Jurkat, Clone E6-1 (cell line): Measurements from ENCODE around the gene ACOX3.
"Not testable (repeated sequence)": the region's sequence is repeated elsewhere in the genome, so short reads cannot be mapped to it uniquely, and the experiment has no call there.

Experiments
- DNase-seq: peaks from one replicate; pipeline ENCODE4 v3.0.0-alpha.2; 2011; ENCODE audit warnings: low read depth, low spot score
- H3K4me3 ChIP-seq: 2 replicates; pipeline ENCODE4 v1.5.1; 2011; ENCODE audit warnings: mild to moderate bottlenecking, low read length, control low read depth, moderate library complexity

The ACOX3 gene

DNA sequence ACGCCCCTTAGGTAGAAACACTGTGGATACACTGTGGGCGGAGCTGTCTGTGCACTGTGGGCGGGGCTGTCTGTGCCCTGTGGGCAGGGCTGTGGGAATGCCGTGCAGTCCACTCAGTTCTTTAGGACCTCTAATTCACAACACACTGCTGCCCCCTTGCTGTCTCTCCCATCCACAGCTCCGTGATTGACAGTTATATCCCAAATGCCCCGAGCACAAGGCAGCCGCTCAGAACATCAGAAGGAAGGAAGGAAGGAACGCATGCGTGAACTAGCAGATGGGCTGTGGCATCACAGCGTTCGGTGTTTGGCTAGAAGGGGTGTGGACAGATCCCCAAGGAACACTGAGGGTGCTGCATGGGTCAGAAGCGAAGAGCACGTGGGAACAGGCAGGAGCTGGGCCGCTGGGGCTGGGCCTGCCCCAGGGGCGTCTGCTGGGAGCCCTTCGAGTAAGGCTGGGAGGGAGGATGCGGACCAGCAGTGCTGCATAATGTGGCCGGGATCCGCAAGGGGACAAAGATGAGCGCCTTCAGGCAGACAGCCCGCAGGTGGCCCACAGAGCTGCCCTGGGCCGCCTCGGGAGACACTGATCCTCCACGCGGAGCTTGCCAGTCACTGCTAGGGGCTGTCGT is 29.8 kb downstream of the ACOX3 start:
- no peak for DNase-seq

DNA sequence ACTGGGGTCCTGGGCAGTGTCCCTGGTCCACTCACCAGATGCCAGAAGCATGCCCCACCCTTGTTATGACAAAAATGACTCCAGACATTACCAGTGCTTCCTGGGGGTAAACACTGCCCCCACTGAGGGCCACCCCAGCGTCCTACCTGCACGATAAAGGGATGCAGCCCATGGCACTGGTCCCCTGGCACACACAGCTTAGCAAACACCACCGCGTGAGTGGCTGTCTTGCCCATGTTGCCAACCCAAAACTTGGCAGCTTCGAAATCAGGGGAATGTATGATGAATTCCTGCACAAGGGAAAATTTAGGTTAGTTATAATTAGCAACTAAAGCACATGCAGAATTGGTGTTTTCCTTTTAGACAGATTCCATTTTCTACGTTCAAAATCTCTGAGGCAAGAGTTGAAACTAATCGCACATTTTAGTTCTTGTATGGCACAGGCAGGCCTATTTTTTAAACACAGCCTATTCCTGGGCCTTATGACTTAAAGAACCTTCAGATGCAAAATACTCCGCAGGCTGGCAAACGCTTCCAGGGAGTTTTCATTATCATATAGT is 30.4 kb downstream of the ACOX3 start:
- no peak for DNase-seq
- H3K4me3 ChIP-seq: no peak overlapping the region

More for the DNA sequence above, 29.8 kb downstream of the ACOX3 start:
- no peak overlapping the region for H3K4me3 ChIP-seq

DNA sequence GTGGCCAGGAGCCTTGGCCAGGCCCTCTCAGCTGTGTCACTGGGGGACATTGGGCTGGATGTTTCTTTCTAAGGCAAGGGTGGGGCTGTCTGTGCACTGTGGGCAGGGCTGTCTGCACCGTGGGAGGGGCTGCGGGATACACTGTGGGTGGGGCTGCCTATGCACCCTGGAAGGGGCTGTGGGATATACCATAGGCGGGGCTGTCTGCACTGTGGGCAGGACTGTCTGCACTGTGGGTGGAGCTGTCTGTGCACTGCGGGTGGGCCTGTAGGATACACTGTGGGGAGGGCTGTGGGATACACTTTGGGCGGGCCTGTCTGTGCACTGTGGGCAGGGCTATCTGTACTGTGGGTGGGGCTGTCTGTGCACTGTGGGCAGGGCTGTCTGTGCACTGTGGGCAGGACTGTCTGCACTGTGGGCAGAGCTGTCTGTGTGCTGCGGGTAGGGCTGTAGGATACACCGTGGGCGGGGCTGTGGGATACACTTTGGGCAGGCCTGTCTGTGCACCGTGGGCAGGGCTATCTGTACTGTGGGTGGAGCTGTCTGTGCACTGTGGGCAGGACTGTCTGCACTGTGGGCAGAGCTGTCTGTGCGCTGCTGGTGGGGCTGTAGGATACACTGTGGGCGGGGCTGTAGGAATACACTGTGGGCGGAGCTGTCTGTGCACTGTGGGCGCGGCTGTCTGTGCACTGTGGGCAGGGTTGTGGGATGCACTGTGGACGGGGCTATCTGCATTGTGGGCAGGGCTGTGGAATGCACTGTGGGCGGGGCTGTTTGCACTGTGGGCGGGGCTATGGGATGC is 31.1 kb downstream of the ACOX3 start:
- peak; percentile 77 for DNase-seq
- no peak overlapping the region for H3K4me3 ChIP-seq

DNA sequence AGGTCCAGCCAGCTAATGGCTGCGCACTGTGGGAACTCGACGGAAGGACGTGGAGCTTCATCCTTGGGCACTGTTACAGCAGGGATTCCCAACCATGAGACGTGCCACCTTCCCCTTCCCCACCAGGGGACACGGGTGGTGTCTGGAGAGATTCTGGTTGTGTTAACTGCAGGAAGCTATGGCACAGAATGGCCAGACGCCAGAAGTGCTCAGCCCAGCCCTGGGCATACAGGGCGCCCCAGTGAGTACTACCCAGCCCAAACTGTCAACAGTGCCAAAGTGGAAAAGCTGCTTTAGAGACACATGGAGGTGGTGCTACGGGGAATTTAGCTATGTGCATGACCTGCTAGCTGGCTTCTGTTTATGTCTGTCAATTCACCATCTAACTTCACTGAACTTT is 32.8 kb downstream of the ACOX3 start:
- no peak overlapping the region for H3K4me3 ChIP-seq
- DNase-seq: no peak

DNA sequence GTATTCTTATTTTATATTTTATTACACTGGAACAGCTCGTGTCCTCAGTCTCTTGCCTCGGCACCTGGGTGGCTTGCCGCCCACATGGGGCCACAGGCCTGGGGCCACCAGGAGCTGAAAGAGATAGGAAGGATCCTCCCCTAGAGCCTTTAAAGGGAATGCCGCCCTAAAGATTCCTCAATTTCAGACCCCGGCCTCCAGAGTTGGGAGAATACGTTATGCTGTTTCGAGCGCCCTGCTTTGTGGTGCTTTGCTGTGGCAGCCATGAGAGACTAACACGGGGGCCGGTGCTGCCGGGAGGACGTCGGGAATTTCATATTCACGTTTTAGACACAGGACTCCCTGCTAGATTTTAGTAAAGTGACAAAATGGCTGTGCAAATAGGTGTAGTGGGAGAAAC is 33.2 kb downstream of the ACOX3 start:
- no peak for DNase-seq
- no peak overlapping the region for H3K4me3 ChIP-seq

DNA sequence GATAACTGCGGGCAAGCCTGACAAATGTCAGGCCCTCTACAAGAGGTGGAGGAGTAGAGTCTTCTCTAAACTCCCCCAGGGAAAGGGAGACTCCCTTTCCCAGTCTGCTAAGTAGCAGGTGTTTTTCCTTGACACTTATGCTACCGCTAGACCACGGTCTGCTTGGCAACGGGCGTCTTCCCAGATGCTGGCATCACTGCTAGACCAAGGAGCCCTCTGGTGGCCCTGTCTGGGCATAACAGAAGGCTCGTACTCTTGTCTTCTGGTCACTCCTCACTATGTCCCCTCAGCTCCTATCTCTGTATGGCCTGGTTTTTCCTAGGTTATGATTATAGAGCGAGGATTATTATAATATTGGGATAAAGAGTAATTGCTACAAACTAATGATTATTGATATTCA is 33.6 kb downstream of the ACOX3 start:
- H3K4me3 ChIP-seq, DNase-seq: not testable (repeated sequence)

DNA sequence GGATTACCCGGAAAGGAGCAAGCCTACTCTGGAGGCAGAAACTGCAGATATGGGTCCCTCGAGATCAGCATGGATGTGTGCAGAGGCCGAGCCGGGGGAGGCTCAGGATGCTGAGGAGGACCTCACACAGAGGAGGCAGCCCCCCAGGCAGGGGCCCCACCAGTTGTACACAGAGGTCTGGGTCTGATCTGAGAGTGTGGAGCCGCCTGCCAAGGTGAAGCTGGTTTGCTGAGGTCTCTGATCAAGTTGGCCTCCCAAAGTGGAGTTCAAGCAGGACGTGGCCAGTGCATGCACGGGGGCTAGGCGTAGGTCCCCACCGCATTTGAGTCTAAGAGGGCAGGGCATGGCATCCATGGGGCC is 35.0 kb downstream of the ACOX3 start:
- no peak for DNase-seq
- no peak overlapping the region for H3K4me3 ChIP-seq

DNA sequence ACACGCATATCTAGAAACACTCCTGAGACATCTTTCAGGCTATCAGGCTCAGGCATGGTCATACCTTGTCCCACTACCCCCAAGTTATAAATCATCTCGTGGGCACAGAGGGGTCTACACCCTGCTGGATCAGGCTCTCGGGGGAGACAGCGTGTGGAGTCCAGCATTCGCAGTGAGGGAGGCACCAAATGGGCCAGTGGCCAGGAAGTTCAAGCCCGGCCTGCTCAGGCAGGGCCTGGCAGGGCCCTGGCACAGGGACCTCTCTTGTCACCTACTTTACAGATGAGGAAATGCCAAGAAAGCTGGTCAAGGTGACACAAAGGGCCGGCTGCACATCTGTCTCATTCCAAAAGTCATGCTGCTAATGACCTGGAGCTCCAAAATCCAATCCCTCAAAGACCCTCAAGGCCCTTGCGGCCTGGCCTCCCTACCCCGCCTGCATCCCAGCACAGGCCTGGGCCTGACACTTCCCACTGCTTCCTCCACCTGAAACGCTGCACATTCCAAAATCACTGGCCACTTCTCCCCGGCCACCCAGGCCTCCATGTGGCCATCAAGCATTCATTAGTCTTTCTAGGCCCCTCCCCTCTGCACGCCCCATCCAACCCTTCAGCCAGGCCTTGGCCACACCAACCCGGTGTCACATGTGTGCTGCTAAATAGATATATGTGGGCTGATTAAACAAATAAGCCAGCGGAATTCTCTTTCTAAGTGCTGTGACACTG is 35.6 kb downstream of the ACOX3 start:
- DNase-seq: no peak
- no peak overlapping the region for H3K4me3 ChIP-seq

DNA sequence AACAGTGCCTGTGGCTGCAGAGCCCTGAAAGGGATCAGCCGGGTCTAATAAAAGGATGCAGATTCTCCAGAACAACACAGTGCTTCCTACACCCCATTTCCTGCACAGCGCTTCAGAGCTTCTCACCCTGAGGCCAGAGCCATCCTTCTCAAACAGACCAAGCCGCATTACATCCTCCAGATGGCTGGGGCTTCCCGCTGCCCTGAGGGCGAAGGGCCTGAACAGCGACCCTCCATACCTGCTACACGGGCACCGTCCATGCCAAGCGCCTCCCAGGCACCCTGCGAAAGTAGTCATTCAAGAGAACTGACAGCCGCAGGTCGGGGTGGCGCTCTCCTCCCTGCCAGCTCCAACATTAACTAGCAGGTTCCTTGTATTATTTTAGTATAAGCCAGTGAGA is 36.5 kb downstream of the ACOX3 start:
- no peak for DNase-seq
- H3K4me3 ChIP-seq: no peak overlapping the region

DNA sequence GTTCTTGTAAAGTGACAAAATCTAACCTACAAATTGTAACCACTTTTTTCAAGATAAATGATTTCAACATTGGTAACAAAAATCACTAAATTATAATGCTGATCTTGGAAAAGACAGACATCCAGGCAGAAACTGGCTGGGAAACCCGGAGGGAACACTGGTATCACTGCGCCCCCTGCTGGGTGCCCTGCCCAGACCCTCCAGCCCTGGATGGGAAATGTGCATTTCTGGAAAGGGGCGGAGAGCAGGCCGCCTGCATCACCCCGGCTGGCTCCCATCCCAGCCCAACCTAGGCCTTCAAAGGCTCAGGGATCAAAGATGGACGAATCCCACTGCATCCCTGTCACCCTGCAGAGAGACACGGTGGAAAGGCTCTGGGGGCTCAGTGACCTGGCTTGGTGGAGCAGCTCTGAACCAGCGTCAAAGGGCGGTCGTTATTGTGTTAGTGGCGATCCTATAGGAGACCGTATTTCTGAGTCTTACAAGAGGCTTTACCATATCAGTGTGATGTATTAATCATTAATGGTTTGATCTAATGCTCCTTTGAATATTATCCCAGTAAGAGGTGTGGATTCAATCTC is 37.3 kb downstream of the ACOX3 start:
- no peak overlapping the region for H3K4me3 ChIP-seq
- DNase-seq: no peak

DNA sequence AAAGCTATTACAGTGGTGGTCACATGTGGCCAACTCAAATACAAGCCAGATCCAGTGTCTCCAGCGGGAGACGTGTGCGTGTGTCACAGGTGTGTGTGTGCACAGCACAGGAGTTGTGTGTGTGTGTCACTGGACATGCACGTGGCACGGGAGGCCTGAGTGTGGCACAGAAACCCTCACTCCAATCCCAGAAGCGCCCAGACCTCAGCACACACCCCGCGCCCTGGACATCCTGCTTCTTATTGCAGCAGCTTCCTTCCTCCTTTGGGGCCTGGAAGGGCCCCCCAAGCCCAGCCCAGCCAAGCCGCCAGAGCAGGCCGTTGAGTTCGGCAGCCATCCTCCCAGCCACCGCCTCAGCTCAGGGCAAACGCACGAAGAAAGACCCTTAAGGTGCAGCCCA is 37.9 kb downstream of the ACOX3 start:
- no peak overlapping the region for H3K4me3 ChIP-seq
- DNase-seq: no peak

DNA sequence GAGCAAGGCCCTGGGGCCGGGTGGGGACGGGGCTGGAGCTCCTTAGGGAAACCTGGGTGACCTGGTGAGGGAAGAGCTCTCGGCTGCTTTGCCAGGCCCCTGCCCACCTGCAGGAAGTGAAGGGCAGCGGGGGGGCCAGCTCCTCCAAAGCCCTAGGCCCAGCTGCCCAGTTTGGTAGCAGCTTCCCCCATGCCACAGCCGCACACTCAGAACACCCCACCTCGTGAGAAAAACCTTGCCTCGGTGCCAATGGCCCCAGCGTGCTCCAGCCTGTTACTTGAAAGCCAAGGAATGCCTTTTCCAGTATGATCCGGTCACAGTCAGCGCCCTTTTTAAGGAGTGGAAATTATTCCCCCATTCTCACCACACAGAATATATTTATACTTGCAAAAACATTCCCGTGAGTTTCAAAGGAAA is 38.3 kb downstream of the ACOX3 start:
- H3K4me3 ChIP-seq: no peak overlapping the region

DNA sequence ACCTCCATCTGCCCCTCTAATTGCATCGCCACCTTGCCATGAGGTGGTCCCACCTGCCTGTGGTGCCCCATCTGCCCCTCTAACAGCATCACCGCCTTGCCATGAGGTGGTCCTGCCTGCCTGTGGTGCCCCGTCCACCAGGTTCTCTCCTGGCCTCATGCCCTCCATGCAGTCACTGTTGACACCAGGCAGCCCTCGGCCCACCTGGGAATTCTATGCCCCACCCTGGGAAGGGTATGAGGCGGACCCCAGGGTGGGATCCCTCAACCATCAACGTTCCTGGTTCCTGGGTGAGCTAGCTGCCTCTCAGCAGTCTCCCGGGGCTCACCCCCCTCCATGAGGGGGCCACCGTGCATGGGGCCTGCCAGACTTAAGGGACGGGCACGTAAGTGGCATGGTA is 38.9 kb downstream of the ACOX3 start:
- H3K4me3 ChIP-seq: no peak overlapping the region
- DNase-seq: no peak

More for the DNA sequence above, 38.3 kb downstream of the ACOX3 start:
- DNase-seq: no peak

DNA sequence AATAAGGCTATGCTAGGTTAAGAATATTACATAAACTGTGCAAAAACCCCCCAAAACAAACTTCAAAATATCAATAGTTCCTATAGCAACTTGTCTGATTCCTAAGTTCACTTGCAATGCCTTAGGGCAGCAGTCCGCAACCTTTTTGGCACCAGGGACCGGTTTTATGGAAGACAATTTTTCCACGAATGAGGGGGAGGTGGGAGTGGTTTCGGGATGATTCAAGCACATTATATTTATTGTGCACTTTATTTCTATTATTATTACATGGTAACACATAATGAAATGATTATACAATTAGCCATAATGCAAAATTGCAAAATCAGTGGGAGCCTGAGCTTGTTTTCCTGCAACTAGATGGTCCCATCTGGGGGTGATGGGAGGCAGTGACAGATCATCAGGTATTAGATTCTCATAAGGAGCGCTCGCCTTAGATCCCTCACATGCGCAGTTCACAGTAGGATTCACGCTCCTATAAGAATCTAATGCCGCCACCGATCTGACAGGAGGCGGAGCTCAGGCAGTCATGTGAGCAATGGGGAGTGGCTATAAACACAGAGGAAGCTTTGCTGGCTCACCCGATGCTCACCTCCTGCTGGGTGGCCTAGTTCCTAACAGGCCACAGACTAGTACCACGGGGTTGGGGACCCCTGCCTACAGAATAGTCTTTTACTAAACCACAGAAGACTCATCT is 39.7 kb downstream of the ACOX3 start:
- H3K4me3 ChIP-seq: no peak overlapping the region
- DNase-seq: no peak

DNA sequence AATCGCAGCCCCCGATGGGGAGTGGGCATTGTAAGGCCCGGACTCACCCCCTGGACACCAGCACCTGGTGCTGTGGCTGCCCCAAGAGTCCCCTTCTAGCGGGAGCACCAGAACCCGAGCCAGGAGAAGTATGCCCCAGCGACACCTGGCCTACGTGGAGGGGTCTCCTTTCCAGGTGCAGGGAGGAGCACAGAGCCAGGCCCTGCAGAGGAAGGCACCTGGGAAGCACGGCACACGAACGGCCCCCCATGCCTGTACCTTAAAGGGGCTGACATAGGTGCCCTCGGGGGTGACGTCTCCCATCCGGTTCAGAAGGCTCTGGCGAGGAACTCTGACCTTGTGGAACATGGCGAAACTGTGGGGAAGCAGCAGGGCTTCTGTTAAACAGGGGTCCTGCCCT is 41.2 kb downstream of the ACOX3 start:
- no peak for DNase-seq
- H3K4me3 ChIP-seq: no peak overlapping the region

DNA sequence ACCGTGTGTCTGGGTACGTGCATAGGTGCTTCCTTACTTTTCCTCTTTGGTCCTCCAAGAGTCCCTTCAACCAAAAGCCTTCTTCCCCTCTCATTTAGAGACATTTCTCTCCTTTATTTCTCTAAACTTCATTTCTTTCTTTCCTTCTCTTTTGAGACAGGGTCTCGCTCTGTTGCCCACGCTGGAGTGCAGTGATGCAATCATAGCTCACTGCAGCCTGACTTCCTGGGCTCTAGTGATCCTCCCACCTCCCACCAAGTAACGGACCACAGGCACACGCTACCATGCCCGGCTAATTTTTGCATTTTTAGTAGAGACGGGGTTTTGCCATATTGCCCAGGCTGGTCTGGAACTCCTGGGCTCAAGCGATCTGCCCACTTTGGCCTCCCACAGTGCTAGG is 42.2 kb downstream of the ACOX3 start:
- no peak overlapping the region for H3K4me3 ChIP-seq
- no peak for DNase-seq

DNA sequence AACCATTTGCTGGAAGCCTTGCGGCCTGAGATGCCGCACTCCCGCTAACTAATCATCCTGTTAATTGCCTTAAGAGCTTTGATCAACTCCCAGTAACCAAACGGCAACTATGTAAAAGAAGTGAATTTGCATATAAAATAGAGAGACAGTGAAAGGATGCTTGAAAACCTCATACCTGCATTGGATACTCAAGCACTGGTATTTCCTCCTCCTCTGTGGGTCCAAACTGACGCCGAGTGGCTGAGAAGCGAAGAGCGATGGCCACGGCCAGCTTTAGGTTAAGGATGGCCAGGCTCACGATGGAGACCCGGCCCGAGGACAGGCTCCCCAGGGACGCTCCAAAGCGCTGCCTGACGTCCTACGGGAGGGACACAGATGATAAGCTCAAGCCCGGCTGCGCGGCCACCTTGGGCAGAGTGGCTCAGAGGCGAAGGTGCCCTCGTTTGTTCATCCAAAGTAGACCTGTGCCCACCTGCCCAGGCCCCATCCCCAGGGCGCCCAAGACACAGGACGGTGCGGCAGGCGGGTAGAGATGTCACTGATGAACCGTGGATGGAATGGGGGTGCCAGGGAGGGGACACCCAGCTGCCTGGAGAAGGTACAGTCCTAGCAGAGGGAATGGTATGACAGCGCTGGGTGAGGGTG is 43.6 kb downstream of the ACOX3 start:
- H3K4me3 ChIP-seq: no peak overlapping the region
- no peak for DNase-seq

DNA sequence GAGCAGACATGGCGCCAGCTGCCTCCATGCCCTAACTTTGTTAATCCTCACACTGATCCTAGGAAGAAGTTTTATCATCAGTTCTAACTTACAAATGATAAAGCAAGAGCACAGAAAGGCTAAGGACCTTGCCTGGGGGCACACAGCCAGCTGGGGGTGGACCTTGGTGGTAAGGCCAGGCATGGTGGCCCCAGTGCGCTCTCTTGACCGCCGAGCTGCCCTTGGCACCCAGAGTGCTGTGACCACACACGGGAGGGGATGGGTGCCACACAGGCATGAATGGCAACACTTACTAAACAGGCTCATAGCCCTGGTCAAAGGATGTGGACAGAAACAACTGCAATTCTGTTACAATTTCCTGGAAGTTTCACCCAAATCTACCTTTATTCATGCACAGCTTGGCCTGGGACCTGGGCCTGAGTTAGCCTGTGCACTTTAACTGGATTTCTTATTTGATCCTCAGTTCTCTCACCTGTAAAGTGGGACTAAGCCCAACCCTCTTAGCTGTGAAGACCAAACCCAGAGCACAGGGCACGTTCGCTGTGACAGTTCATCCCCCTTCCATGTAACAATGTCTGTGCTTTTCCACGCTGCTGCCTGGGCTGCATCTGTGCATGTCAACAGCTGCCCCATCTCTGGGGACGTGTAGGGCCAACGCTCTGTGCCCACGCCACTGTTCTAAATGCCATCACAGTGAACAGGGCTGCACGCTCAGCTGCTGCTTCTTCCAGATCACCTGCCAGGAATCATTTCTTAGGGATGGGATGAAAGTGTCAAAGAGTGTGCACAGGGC is 44.8 kb downstream of the ACOX3 start:
- DNase-seq: no peak
- no peak overlapping the region for H3K4me3 ChIP-seq
